SKM-1 (cell line): ENCODE results near the gene LY6G6F.
A peak's percentile ranks its signal among the peaks of the same experiment; 100 is the strongest.

ENCODE experiments used
- DNase-seq: peaks from one replicate; lab custom pipeline; 2025; ENCODE audit not compliant: unreplicated experiment; lab: John Stamatoyannopoulos, UW

LY6G6F gene

GRCh38 chr6:31737991-31738979, 31.6 kb downstream of the LY6G6F start:
- peak; percentile 98 for DNase-seq

GRCh38 chr6:31739639-31740396, 33.2 kb downstream of the LY6G6F start, which contains the start of gene MSH5:
MSH5 (plus strand) TSS chr6:31740005; CDS start chr6:31740467, 462 bp downstream.
- DNase-seq: peak; percentile 99

- peak; percentile 16 for DNase-seq
Observed at GRCh38 chr6:31740397-31741223, 33.9 kb downstream of the LY6G6F start.

- DNase-seq: no peak
Observed at GRCh38 chr6:31741815-31742214, 35.1 kb downstream of the LY6G6F start.

- DNase-seq: no peak
Observed at GRCh38 chr6:31742894-31743293, 36.2 kb downstream of the LY6G6F start.

GRCh38 chr6:31744422-31744821, 37.8 kb downstream of the LY6G6F start:
- DNase-seq: no peak

- no peak for DNase-seq
Observed at GRCh38 chr6:31749301-31750036, 42.8 kb downstream of the LY6G6F start.

- DNase-seq: no peak
Observed at GRCh38 chr6:31750411-31751022, 43.9 kb downstream of the LY6G6F start.

GRCh38 chr6:31752739-31753319, 46.2 kb downstream of the LY6G6F start:
- DNase-seq: no peak

GRCh38 chr6:31758281-31758680, 51.6 kb downstream of the LY6G6F start:
- DNase-seq: no peak
